Activated gamma-delta T cell treated with anti-CD3 and anti-CD28 coated beads, Interleukin-2, amount 50 U/mL, for 16 hours (primary cell): ENCODE data around the gene TOR4A.

ENCODE experiments used
- DNase-seq: peaks from one replicate; pipeline ENCODE4 v3.0.0-alpha.2; 2020; ENCODE audit warnings: low read depth

Gene TOR4A

DNA sequence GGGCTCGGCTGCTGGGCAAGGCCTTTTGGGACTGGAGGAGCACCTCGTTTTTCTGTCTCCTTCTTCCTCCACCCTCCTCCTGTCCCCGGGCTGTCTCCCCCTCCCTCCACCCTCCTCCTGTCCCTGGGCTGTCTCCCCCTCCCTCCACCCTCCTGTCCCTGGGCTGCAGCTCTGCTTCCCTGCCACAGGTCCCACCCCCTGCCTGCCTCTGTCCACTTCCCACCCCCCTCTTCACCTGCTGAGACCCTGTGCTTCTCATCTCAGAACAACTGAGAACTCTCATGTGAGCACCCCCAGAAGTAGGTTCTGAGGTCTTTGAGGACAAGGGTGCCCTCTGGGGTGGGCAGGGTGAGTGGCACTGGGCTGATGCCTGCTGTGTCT lies 5.8 kb upstream of the TOR4A start:
- DNase-seq: no peak

- DNase-seq: no peak
These were observed 5.1 kb upstream of the TOR4A start for GRCh38 chr9:137272241-137273094.

DNA sequence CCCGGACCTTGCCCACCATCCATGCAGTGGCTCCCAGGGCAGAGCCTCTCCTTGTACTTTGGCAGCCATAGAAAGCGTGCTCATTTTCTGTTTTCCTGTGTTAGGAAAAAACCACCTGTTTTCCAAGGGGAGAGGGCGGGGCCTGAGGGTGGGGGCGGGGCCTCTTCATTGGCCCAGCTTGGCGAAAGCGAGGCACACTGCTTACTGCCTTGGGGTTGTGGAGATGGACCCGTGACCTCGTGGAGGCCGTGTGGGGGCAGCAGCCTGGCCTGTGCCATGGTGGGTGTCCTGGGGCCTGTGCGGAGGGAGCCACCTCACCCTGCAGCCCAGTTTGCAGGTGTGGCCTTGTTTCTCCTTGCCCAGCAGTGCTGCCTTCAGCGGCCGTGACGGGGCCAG lies 4.4 kb upstream of the TOR4A start:
- no peak for DNase-seq

- no peak for DNase-seq
These were observed 3.8 kb upstream of the TOR4A start for GRCh38 chr9:137273611-137274320.

DNA sequence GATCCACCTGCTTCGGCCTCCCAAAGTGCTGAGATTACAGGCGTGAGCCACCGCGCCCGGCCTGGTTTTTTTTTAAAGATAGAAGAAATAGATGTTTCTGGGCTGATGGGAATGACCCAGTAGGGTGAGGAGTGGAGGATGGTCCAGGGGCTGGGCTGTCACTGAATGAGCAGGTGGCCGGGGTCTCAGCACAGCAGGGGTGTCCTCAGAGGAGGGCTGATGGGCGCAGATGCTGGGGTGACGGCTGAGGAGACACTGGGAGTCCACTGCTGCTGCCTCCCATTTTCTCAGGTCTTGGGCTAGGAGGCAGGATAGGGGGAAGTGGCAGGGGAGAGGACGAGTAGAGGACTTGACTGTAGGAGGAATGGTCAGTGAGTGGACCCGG lies 2.3 kb upstream of the TOR4A start:
- no peak for DNase-seq

DNA sequence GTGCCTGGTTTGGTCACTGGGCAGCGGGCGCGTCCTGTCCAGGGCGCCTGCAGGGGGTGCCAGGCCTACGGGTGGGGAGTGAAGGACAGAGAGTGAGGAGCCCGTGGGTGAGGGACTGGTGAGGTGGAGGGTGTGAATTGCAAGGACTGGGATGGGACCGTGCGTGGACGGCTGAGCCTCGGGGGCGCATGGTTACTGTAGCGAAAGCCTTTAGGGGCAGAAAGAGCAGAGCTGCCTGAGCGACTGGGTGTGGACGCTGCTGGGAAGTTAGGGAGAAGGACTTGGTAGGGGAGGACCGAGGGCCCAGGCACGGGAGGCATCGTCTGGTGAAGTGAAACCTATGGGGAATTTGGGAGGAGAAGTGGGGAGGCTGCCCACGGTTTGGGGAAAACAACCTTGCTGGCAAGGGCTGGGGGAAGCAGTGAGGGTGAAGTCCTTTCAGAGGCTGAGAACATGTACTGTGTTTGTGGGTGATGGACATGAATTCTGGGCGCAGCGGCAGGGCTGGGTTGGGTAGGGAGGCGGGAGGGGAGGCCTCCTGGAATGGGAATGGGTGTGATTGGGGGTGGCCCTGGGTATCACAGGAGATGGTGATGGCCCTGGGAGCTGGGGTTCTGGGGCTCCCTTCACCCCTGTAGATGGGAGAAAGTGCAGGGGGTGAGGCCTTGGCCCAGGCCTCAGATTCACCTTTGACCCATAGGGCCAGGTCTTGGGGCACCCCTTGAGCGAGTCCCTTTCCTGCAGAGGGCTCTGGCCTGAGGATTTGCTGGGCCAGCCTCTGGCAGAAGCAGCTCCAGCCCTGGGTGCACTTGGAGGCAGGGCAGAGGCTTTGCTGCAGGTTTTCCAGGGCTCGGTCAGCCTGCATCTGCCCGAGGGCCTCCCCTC lies 1.7 kb upstream of the TOR4A start:
- no peak for DNase-seq

GRCh38 chr9:137276473-137277328 lies 825 bp upstream of the TOR4A start:
- DNase-seq: no peak

DNA sequence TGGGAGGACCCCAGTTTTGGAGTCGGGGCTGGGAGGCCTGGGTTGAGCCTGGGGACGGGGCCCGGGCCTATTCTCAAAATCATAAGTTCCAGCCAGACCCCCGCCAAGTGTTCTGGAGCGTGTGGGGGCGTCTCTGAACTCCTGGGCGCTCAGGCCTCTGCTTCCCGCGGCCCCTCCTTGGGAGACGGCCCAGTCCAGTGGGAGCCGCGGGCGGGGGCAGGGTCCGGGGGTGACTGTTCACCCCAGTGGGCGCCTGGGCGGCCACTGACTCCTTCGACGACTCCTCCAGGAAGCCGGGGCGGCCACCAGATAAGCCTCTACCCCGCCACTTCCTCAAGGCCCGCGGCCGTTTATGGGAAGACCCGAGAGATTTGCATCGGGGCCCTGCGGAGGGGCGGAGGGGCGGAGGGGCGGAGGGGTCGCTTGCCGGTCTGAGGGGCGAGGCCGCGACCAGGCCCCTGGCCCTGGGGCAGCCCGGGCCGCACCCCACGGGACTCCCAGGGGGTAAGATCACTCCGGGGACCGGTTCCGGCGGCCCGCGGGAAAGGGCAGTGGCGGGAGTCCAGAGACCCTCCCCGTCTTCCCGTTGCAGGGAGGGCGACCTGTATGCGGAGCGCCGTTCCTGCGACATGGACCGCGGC lies 655 bp downstream of the TOR4A start:
- no peak for DNase-seq

DNA sequence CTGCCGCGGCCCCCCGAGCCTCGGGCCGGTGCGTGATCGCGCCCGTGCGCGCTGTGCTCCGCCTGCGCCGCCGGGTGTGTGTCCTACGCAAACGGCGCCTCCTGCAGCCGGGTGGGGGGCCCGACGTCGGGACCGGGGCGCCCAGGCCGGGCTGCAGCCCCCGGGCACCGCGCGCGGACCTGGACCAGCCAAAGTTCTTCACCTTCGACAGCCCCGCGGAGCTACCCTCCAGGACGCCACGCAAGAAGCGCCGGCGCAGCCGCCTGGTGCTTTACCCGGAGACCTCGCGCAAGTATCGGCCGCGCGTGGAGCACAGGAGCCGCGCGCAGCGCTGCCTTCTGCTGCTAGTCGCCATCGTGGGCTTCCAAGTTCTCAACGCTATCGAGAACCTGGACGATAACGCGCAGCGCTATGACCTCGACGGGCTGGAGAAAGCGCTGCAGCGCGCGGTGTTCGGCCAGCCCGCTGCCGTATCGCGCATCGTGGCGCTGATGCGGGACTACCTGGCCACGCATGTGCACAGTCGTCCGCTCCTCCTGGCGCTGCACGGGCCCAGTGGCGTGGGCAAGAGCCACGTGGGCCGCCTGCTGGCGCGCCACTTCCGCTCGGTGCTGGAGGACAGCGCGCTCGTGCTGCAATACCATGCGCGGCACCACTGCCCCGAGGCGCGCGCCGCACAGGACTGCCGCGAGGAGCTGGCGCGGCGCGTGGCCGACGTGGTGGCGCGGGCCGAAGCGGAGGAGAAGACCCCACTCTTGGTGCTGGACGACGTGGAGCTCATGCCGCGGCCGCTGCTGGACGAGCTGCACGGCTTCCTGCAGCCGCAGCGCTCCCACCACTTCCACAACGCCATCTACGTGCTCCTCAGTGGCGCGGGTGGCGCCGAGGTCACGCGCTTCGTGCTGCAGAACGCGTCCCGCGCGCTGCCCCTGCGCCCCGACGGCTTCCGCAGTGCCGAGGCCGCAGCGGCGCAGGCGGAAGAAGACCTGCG lies 1.5 kb downstream of the TOR4A start:
- no peak for DNase-seq

DNA sequence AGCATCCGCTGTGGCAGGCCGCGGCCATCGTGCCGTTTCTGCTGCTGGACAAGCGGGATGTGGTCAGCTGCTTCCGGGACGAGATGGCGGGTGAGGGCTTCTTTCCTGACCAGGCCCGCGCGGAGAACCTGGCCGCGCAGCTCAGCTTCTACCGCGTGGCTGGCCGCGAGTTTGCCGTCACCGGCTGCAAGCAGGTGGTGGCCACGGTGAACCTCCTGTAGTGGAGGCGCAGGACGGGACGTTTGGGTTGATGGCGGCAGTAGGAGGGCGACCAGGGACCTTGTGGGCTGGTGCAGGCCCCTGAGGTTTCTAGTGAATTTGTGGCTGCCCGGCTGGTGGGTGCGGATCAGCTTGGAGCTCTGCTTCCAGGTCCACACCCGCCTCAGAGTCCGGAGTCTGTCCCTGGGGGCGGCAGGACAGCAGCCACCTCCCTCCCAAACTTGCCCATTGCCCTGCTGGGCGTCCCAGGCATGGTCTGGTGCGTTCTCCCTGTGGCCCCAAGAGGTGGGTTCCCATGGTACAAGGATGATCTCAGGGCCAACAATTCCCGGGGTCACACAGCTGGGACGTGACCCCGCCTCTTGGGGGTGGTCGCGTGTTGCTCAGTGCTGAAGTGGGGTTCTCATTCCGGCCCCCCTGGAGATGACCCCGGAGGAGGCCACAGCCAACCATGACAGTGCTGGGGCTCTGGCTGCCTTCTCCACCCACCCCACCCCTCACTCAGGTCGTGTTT lies 2.4 kb downstream of the TOR4A start:
- DNase-seq: no peak

DNA sequence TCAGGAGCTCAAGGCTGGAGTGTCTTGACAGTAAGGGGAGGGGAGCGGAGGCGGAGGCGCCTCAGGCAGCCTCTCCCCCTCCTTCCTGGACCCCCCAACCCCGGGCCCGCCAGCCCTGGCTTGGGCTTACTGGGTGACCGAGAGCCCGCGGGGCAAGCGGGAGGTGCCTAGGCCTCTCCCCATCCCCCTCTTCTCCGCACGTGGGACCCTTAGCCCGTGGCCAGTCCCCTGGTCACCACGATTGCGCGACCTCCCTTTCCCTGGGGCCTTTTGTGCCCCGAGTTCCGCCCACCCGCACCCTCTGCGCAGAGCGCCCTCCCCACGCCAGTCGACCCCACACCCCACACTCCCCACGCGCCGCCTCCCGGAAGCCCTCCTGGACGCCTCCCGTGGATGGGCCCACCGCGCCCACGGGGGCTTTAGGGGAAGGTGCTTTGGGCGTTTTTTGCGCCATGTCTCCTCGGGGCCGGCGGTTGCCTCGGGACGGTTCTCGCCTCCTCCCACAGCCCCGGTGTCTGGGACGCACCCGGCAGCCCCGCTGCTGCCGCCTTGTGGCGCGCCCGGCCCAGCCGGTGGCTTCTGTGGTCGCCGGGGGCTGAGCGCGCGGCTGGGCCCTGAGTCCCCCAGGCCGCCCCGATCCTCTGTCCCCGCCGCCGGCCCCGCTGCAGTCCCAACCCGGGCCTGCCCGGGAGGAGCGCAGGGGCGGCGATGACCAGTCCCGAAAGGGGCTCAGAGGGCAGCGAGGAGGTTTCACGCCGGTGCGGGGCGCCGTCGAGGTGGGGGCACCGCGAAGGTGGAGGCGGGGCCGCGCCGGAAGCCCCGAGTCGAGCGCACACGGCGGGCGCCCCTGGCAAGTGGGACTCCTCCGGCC lies 3.2 kb downstream of the TOR4A start:
- DNase-seq: no peak

- DNase-seq: no peak
These were observed 4.0 kb downstream of the TOR4A start for GRCh38 chr9:137281345-137282116.

- no peak for DNase-seq
These were observed 9.5 kb downstream of the TOR4A start for GRCh38 chr9:137286975-137287383.

DNA sequence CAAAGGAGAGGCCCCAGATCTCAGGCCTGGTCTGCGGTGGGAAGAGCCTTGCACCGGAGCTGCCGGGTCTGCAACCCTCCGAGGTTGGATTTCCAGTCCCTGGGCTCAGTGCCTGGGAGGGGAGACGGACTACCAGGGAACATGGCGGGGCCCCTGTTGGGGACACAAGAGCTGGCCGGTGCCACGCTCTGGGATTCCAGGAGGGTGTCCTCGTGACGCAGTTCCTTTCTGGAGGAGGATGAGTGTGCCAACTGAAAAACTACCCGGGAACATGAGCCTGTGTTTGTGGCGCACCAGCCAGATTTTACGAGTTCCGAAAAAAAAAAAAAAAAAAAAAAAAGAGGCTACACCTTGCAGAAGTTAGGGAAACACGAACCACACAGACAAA lies 15.6 kb downstream of the TOR4A start:
- DNase-seq: no peak

DNA sequence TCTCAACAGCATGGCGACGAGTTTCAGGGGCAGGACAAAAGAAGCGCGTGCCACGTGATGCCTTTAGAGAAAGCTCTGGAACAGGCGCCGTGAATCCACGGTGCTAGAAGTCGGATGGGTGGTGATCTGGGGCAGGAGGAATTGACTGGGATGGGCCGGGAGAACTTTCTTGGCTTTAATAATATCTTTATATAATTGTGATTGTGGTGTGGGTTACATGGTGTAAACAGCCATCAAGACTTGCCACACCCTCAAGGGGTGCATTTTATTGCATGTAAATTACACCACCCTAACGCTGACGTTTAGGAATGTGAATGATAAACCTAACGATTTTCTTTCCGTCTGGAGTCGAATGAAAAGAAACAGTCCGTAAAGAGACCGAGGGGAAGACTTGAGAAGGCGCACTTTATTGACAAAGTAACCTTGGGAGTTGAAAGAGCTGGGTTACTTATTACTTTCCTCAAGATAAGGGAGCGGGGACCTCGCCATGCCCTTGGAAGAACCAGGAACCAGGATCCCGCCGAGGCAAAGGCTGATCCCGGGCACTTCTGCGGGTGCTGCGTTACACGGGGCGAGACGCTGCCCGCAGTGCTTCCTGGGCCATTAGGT lies 16.1 kb downstream of the TOR4A start:
- no peak for DNase-seq

DNA sequence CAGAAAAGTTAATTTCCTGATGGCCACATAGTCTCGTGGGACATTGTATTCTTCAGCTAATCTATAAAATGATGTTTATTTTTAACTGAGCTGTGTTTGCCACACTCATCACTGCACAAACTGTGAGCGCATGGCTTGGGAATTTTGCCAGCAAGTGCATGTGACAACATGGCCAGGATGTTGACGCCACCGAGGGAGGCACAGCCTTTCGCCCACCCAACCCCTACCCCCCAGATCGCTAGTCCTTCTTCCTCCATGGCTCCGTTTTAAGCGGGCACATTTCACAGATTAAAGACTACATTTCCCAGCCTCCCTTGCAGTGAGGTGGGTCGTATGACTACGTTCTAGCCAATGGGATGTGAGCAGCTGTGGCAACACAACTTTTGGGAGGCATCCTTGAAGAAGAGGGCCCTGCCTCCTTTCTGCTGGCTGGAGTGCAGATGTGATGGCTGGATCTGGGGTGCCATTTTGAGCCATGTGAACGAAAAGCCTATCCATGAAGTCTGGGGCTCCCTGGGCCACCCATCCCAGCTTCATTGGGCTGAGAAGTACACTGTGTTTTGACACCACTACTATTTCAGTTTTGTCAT lies 16.7 kb downstream of the TOR4A start:
- DNase-seq: no peak
